Inflammatory macrophage (primary cell): ENCODE measurements around the gene NES.
A peak's percentile ranks its signal among the peaks of the same experiment; 100 is the strongest.

Source experiments
- DNase-seq, 2 donors: peaks; one replicate each; pipeline ENCODE4 v3.0.0-alpha.2; 2020 to 2022
- total RNA-seq, 18 experiments: gene quantifications; one replicate each; lab custom pipeline; 2026; ENCODE audit warnings: mixed read lengths in 6 of 18, inconsistent platforms in 2 of 18; lab: John Stamatoyannopoulos, UW

The NES gene
- total RNA-seq, result 2.1 to 82.8 (median 17.5) reads per million in 18 experiments

DNA sequence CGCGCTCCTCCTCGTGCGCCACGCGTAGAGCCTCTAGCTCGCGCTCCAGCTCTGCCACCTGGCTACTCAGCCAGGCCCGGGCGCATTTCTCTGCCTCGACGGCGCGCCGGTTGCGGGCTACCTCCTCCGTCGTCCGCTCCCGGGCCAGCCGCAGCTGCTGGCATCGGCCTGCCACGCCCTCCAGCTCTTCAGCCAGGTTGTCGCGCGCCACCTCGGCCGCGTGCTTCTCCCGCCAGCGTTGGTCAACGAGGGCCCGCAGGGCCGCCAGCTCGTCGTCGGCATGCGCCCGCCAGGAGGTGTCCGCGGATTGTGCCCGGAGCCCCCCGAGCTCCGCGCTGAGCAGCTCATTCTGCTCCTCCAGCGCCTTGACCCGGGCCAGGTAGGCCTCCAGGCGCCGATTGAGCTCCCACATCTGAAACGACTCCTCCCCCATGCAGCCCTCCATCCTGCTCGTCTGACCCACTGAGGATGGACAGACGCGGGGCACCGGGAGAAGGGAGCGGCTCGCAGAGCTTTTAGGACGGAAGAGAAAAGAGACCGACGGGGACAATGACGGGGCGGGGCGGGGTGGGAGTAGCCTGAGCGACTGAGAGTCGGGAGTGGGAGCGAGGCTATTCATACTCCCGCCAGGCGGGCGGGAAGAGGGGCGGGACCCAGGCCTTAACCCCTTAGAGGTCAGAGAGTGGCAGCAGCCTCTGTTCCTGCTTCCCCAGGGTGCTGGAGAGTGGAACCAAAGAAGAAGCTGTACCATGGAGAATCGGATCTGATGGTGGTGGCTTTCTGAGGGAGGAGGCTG is at the start of gene NES:
Gene NES, minus strand, starts transcription at position 588 of the 796 bp plus-strand sequence. Its CDS starts 143 bp downstream, at position 445.
- DNase-seq, result peak in 1 of 2 donors; percentile 60

GRCh38 chr1:156726549-156727226 is 49.5 kb upstream of the NES start:
- DNase-seq, result peak; percentile 49 to 61

DNA sequence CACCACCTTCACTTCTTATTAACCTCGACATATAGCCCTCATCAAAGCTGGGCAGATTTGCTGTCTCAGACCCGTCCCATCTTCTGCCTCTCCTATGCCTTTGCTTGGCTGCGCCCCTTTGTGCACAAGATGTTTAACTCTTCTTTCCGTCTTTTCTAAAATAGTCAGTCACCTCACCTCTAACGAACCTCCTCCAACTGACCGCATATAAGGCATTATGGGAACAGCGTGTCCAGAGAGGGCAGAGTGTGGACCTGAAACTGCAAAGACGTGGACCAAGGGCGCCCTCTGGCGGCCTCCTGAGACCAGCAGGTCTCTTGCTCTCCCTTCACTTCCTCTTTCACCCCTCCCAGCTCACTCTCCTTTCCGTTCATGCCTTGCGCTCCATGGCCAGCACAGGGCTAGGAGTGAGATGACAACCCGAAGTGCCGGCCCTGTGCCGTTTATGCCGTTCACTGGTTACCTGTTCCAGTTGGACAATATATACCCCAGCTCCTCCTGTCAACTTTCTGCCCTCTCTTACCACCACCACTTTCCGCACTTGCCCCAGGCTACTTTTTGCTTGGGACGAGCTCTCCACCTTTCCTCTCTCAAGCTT is 48.6 kb upstream of the NES start:
- DNase-seq, result peak; percentile 90 to 92

- DNase-seq, result no peak
These were observed 44.3 kb upstream of the NES start for GRCh38 chr1:156721535-156721934.

GRCh38 chr1:156721131-156721530 is 43.9 kb upstream of the NES start:
- DNase-seq, result no peak

DNA sequence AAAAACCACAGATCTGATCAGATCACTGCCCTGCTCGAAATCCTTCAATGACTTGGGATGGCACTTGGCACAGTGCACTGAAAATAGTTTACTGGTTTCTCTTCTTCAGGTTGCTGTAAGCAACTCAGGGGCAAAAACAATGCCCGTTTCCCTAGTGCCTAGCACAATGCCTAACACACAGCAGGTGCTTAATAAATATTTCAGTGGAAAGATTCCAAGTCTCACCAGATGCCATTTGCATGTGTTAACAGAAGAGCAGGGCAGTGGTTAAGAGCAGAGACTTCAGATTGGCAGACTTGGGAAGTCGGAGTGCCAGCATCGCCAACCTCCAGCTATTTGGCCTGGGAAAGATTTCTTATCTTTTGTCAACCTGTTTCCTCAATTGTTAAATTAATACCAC is 40.1 kb upstream of the NES start:
- DNase-seq, result no peak

- no peak for DNase-seq
These were observed 37.6 kb upstream of the NES start for GRCh38 chr1:156714830-156715229.

DNA sequence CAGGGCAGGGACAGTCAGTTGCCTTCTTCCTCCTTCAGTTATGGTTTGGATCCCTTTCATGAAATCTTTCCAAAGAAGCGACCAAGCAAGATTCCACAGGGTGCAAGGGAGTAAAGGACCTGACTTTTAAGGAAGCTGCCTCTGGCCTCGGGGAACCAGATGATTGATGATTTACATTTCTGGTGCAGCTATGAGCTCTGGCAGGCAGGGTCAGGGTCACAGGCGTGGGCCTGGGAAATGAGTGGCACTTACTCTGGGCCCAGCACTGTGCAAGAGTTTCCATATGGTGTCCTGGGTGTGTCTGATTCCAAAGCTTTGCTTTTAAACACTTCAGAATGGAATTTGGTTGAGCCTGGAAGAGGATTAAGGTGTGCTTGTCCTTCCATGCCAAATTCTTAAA is 35.4 kb upstream of the NES start:
- no peak for DNase-seq

- no peak for DNase-seq
These were observed 34.0 kb upstream of the NES start for GRCh38 chr1:156711011-156711817.

- no peak for DNase-seq
These were observed 32.7 kb upstream of the NES start for GRCh38 chr1:156709757-156710489.

- DNase-seq, result no peak
These were observed 31.8 kb upstream of the NES start for GRCh38 chr1:156709031-156709430.

- DNase-seq, result no peak
These were observed 31.0 kb upstream of the NES start for GRCh38 chr1:156708218-156708661.

GRCh38 chr1:156707417-156708217 is 30.4 kb upstream of the NES start:
- DNase-seq, result no peak

GRCh38 chr1:156706657-156707416 is 29.6 kb upstream of the NES start:
- no peak for DNase-seq

GRCh38 chr1:156705918-156706656 is 28.9 kb upstream of the NES start:
- peak; percentile 56 to 71 for DNase-seq

- peak; percentile 41 to 70 for DNase-seq
These were observed 28.2 kb upstream of the NES start, which contains the start of gene CRABP2 for GRCh38 chr1:156705321-156705917. Gene CRABP2, minus strand, starts transcription at chr1:156705583. Its CDS starts 137 bp downstream, at chr1:156705446.

DNA sequence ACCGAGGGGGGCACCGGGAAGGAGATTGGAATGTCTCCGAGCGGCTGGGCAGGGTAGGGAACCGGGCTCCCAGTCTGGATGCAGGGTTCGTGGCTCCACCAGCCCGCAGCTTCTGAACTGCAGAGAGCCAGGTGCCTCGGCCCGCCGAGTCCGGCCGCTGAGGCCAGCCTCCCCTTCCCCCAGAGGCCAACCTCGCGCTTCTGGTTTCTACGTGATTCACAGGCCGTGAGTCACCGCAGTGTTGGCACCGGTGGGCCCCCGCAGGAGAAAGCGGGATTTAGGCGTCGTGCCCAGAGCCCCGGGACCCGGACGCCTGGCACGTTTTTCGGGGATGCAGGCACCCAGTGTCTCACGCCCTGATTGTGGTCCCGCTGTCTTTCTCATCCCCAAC is 27.7 kb upstream of the NES start:
- DNase-seq, result peak in 1 of 2 donors; percentile 72

GRCh38 chr1:156704166-156704711 is 27.0 kb upstream of the NES start:
- no peak for DNase-seq

- no peak for DNase-seq
These were observed 26.5 kb upstream of the NES start for GRCh38 chr1:156703741-156704140.
